ENCODE data around the gene OPN4. TPM values are rescaled to one million over a fixed set of nuclear protein-coding genes. Genes with fewer than 3 reads are reported as not detected.

The OPN4 gene
- total and polyA plus RNA-seq, 4 experiments from 2014 or later, result not detected

- ChIA-PET CTCF (ENCODE audit: partially characterized antibody) (no interaction called here), POLR2A (ENCODE audit: partially characterized antibody) (no interaction called here)
- Mint-ChIP-seq H3K36me3 (no peaks in the 10 kb centered on the region), H3K4me3 (no peak within 1 kb of the TSS), H3K9me3 (no peaks in the 10 kb centered on the region), H3K27me3 (peaks cover 0 to 2% of the 10 kb centered on the region in 2 donors), H3K27ac (no peak within 1 kb of the TSS), H3K4me1 (no peaks in the 10 kb centered on the region)
- no peaks in the 10 kb centered on the region for H3K27me3 ChIP-seq (ENCODE audit: insufficient read depth, low read length)
- no peak within 1 kb of the TSS for H3K27ac ChIP-seq (ENCODE audit: low read depth, low read length)
- DNase-seq, result peak in 1 of 5 donors; percentile 13
- H3K4me3 ChIP-seq (ENCODE audit: low read length in 2 of 2), result no peak within 1 kb of the TSS
- H3K9me3 ChIP-seq (ENCODE audit: control insufficient read depth in 1 of 2, low read length in 2 of 2), result no peaks in the 10 kb centered on the region
- H3K36me3 ChIP-seq (ENCODE audit: insufficient read depth, low read length), result no peaks in the 10 kb centered on the region
- no peaks in the 10 kb centered on the region for H3K4me1 ChIP-seq (ENCODE audit: insufficient read depth, low read length)
- intact Hi-C loops (cut with micrococcal nuclease), result no loop called here
These were observed 14.2 kb downstream of the OPN4 start, which contains the start of gene LDB3 for GRCh38 chr10:86668297-86669165. Gene LDB3 (plus strand): TSS chr10:86668511. CDS start chr10:86668692, 181 bp downstream.

- DNase-seq, result peak in 1 of 5 donors; percentile 5
- H3K4me1 ChIP-seq (ENCODE audit: insufficient read depth, low read length), result no peaks in the 10 kb centered on the region
- H3K27me3 Mint-ChIP-seq, result no peaks in the 10 kb centered on the region
- H3K36me3 ChIP-seq (ENCODE audit: insufficient read depth, low read length), result no peaks in the 10 kb centered on the region
- H3K9me3 ChIP-seq (ENCODE audit: control insufficient read depth in 1 of 2, low read length in 2 of 2), result no peaks in the 10 kb centered on the region
- H3K27me3 ChIP-seq (ENCODE audit: insufficient read depth, low read length), result no peaks in the 10 kb centered on the region
- ChIA-PET CTCF (ENCODE audit: partially characterized antibody) (no interaction called here), POLR2A (ENCODE audit: partially characterized antibody) (no interaction called here)
- no peak overlapping the region for H3K4me3 Mint-ChIP-seq
- H3K4me3 ChIP-seq (ENCODE audit: low read length in 2 of 2), result no peak overlapping the region
- no peak overlapping the region for H3K27ac ChIP-seq (ENCODE audit: low read depth, low read length)
- no peak overlapping the region for H3K27ac Mint-ChIP-seq
- intact Hi-C loops (cut with micrococcal nuclease), result no loop called here
- H3K36me3 Mint-ChIP-seq, result no peaks in the 10 kb centered on the region
- no peaks in the 10 kb centered on the region for H3K4me1 Mint-ChIP-seq
- H3K9me3 Mint-ChIP-seq, result no peaks in the 10 kb centered on the region
These were observed 16.0 kb downstream of the OPN4 start for GRCh38 chr10:86670290-86670811.

DNA sequence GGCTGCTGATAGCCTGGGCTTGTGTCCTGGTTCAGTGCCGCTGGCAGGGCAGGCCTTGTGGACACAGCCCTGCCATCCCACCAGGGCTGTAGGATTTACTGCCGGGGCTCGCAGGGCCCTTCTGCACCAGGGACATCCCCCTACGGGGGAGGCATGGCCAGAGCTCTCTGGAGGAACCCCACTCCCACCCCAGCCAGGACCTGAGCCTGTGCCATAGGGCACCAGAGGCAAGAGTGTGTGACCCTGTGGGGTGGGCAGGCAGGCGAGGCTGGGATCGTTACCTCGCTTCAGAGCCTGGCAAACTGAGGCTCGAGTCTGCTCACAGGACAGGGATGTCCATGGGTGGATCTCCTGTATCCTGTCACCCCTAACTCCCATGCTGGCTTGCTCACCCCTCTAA is 16.5 kb downstream of the OPN4 start:
- intact Hi-C loops (cut with micrococcal nuclease), result no loop called here
- DNase-seq, result peak in 1 of 5 donors; percentile 19
- Mint-ChIP-seq H3K27ac (no peak overlapping the region), H3K4me3 (no peak overlapping the region), H3K36me3 (no peaks in the 10 kb centered on the region), H3K9me3 (no peaks in the 10 kb centered on the region), H3K4me1 (no peaks in the 10 kb centered on the region), H3K27me3 (no peaks in the 10 kb centered on the region)
- H3K36me3 ChIP-seq (ENCODE audit: insufficient read depth, low read length), result no peaks in the 10 kb centered on the region
- CTCF ChIA-PET (ENCODE audit: partially characterized antibody), result interaction anchor here (1.1 kb wide), 1 partner anchor 18 kb away, joined by 3 read pairs; no protein-coding TSS in a partner anchor
- no peak overlapping the region for H3K4me3 ChIP-seq (ENCODE audit: low read length in 2 of 2)
- no peak overlapping the region for H3K27ac ChIP-seq (ENCODE audit: low read depth, low read length)
- no peaks in the 10 kb centered on the region for H3K27me3 ChIP-seq (ENCODE audit: insufficient read depth, low read length)
- no peaks in the 10 kb centered on the region for H3K9me3 ChIP-seq (ENCODE audit: control insufficient read depth in 1 of 2, low read length in 2 of 2)
- H3K4me1 ChIP-seq (ENCODE audit: insufficient read depth, low read length), result no peaks in the 10 kb centered on the region
- POLR2A ChIA-PET (ENCODE audit: partially characterized antibody), result no interaction called here

DNA sequence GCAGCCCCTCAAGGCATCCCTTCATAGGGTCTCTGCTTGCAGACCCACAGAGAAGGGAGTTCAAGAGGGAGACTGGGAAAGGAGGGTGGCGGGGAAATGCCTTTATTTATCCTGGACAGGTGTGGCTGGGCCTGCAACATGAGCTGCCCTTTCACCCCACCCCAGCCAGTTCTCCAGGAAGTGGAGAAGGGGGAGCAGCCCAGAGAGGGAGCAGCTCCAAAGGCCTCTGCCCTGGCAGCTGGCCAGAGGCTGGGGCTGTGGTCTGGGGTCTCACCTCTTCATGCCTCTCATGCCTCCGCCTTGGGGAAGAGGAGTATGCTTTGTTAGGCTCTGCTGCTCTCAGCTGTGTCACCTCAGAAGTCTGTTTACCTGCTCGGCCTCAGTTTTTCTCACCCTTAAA is 17.1 kb downstream of the OPN4 start:
- Mint-ChIP-seq H3K27me3 (no peaks in the 10 kb centered on the region), H3K36me3 (no peaks in the 10 kb centered on the region), H3K4me1 (no peaks in the 10 kb centered on the region), H3K27ac (no peak overlapping the region), H3K4me3 (no peak overlapping the region), H3K9me3 (no peaks in the 10 kb centered on the region)
- Histone ChIP-seq H3K36me3 (ENCODE audit: insufficient read depth, low read length) (no peaks in the 10 kb centered on the region), H3K4me1 (ENCODE audit: insufficient read depth, low read length) (no peaks in the 10 kb centered on the region), H3K4me3 (ENCODE audit: low read length in 2 of 2) (no peak overlapping the region), H3K9me3 (ENCODE audit: control insufficient read depth in 1 of 2, low read length in 2 of 2) (no peaks in the 10 kb centered on the region), H3K27ac (ENCODE audit: low read depth, low read length) (no peak overlapping the region), H3K27me3 (ENCODE audit: insufficient read depth, low read length) (no peaks in the 10 kb centered on the region)
- POLR2A ChIA-PET (ENCODE audit: partially characterized antibody), result no interaction called here
- DNase-seq, result peak in 1 of 5 donors; percentile 25
- intact Hi-C loops (cut with micrococcal nuclease), result no loop called here
- CTCF ChIA-PET (ENCODE audit: partially characterized antibody), result interaction anchor here (1.1 kb wide), 1 partner anchor 17 kb away, joined by 3 read pairs; no protein-coding TSS in a partner anchor

- no peaks in the 10 kb centered on the region for H3K36me3 Mint-ChIP-seq
- Histone ChIP-seq H3K36me3 (ENCODE audit: insufficient read depth, low read length) (no peaks in the 10 kb centered on the region), H3K4me3 (ENCODE audit: low read length in 2 of 2) (no peak overlapping the region), H3K27ac (ENCODE audit: low read depth, low read length) (no peak overlapping the region), H3K9me3 (ENCODE audit: control insufficient read depth in 1 of 2, low read length in 2 of 2) (no peaks in the 10 kb centered on the region), H3K27me3 (ENCODE audit: insufficient read depth, low read length) (no peaks in the 10 kb centered on the region), H3K4me1 (ENCODE audit: insufficient read depth, low read length) (no peaks in the 10 kb centered on the region)
- peak in 1 of 5 donors; percentile 13 for DNase-seq
- intact Hi-C loops (cut with micrococcal nuclease), result no loop called here
- H3K4me3 Mint-ChIP-seq, result no peak overlapping the region
- CTCF ChIA-PET (ENCODE audit: partially characterized antibody), result interaction anchor here (0.8 kb wide), 1 partner anchor 127 kb away, joined by 3 read pairs; no protein-coding TSS in a partner anchor
- no peaks in the 10 kb centered on the region for H3K4me1 Mint-ChIP-seq
- POLR2A ChIA-PET (ENCODE audit: partially characterized antibody), result no interaction called here
- H3K9me3 Mint-ChIP-seq, result no peaks in the 10 kb centered on the region
- no peak overlapping the region for H3K27ac Mint-ChIP-seq
- H3K27me3 Mint-ChIP-seq, result no peaks in the 10 kb centered on the region
These were observed 17.8 kb downstream of the OPN4 start for GRCh38 chr10:86671985-86672710.

- intact Hi-C loops (cut with micrococcal nuclease), result no loop called here
- H3K4me1 ChIP-seq (ENCODE audit: insufficient read depth, low read length), result no peaks in the 10 kb centered on the region
- no peak overlapping the region for H3K27ac Mint-ChIP-seq
- H3K4me1 Mint-ChIP-seq, result no peaks in the 10 kb centered on the region
- H3K9me3 Mint-ChIP-seq, result no peaks in the 10 kb centered on the region
- POLR2A ChIA-PET (ENCODE audit: partially characterized antibody), result no interaction called here
- H3K4me3 Mint-ChIP-seq, result no peak overlapping the region
- H3K4me3 ChIP-seq (ENCODE audit: low read length in 2 of 2), result no peak overlapping the region
- no peaks in the 10 kb centered on the region for H3K36me3 Mint-ChIP-seq
- DNase-seq, result peak in 1 of 5 donors; percentile 8
- CTCF ChIA-PET (ENCODE audit: partially characterized antibody), result interaction anchor here (0.8 kb wide), 1 partner anchor 126 kb away, joined by 3 read pairs; no protein-coding TSS in a partner anchor
- no peaks in the 10 kb centered on the region for H3K27me3 ChIP-seq (ENCODE audit: insufficient read depth, low read length)
- no peaks in the 10 kb centered on the region for H3K36me3 ChIP-seq (ENCODE audit: insufficient read depth, low read length)
- no peaks in the 10 kb centered on the region for H3K27me3 Mint-ChIP-seq
- H3K9me3 ChIP-seq (ENCODE audit: control insufficient read depth in 1 of 2, low read length in 2 of 2), result no peaks in the 10 kb centered on the region
- H3K27ac ChIP-seq (ENCODE audit: low read depth, low read length), result no peak overlapping the region
These were observed 19.0 kb downstream of the OPN4 start for GRCh38 chr10:86673216-86673826.
